HepG2 (cell line): Measurements from ENCODE around the gene ARHGAP10. TPM values are rescaled to one million over a fixed set of nuclear protein-coding genes. Genes with fewer than 3 reads are reported as not detected.

Experiments used
- ATAC-seq: fragments of 200-7000 bp; cut with Tn5 transposase; 3 replicates; pipeline ENCODE4 v1.9.1; 2020; ENCODE audit warnings: mild to moderate bottlenecking, moderate library complexity
- BruUV-seq: library from RNA; stranded (reverse); fragments of 400-500 nt; replicated peaks from 2 replicates; lab custom pipeline; 2021; lab: Mats Ljungman, UMichigan
- CTCF ChIA-PET: fragments of 300-600 bp; formaldehyde crosslinking; extraction: SDS; loops from one replicate; lab custom pipeline; 2021; ENCODE audit warnings: low total read pairs, inconsistent platforms, low intra/inter-chr PET ratio; lab: Yijun Ruan, JAX
- POLR2A ChIA-PET: fragments of 350-600 bp; sonication (Branson Sonifier 250); formaldehyde crosslinking; loops from one replicate; lab custom pipeline; 2020; ENCODE audit warnings: antibody characterized with exemption, inconsistent platforms; lab: Yijun Ruan, JAX
- DNase-seq: peaks from one replicate; pipeline ENCODE4 v3.0.0-alpha.2; 2015; ENCODE audit warnings: low spot score
- FAIRE-seq: peaks from 3 replicates; lab custom pipeline; 2011; peaks lifted over from hg19 to GRCh38; lab: Jason Lieb, UNC
- H2AFZ ChIP-seq: one replicate; pipeline ENCODE4 v1.6.1; 2011; ENCODE audit warnings: low read length, inconsistent platforms
- H3K27ac ChIP-seq: fragments of 300-600 bp; 3 replicates; pipeline ENCODE4 v1.8.0; 2011; ENCODE audit warnings: mixed run types, mild to moderate bottlenecking, mixed read lengths, low read length, inconsistent platforms; ENCODE audit not compliant: insufficient read depth; ENCODE audit errors: extremely low read length
- H3K27me3 ChIP-seq, 2 experiments: fragments of 200-600 bp in 1 of 2; 2 replicates in 1 of 2; 3 replicates in 1 of 2; pipeline versions ENCODE4 v1.6.0 to v1.8.0; 2011; ENCODE audit warnings: low read length in 2 of 2, mild to moderate bottlenecking in 2 of 2, moderate library complexity in 2 of 2, inconsistent platforms in 1 of 2; ENCODE audit not compliant: insufficient read depth in 2 of 2, control insufficient read depth in 1 of 2
- H3K36me3 ChIP-seq, 2 experiments: fragments of 200-600 bp in 1 of 2; replicated peaks in 1 of 2; 2 replicates in 1 of 2; 3 replicates in 1 of 2; pipeline versions ENCODE4 v1.5.1 to v1.8.0; 2011; ENCODE audit warnings: low read length in 2 of 2, inconsistent platforms in 1 of 2; ENCODE audit not compliant: insufficient read depth in 2 of 2, control insufficient read depth in 1 of 2
- H3K4me1 ChIP-seq: 2 replicates; pipeline ENCODE4 v1.5.1; 2012; ENCODE audit warnings: low read length, inconsistent platforms; ENCODE audit not compliant: insufficient read depth
- H3K4me2 ChIP-seq: 2 replicates; pipeline ENCODE4 v1.6.0; 2011; ENCODE audit warnings: low read depth, low read length, inconsistent platforms
- H3K4me3 ChIP-seq, 3 experiments: fragments of 200-600 bp in 1 of 3; sonication (generic), shearing (Covaris generic) in 1 of 3; replicated peaks in 1 of 3; 2 replicates each; pipeline ENCODE4 v1.5.1; 2011 to 2016; ENCODE audit warnings: low read length in 3 of 3, inconsistent platforms in 2 of 3, low read depth in 2 of 3, mild to moderate bottlenecking in 2 of 3, control low read depth in 1 of 3, mixed read lengths in 1 of 3; ENCODE audit not compliant: insufficient read depth in 1 of 3
- H3K79me2 ChIP-seq: one replicate; pipeline ENCODE4 v1.6.1; 2011; ENCODE audit warnings: low read length, inconsistent platforms; ENCODE audit not compliant: insufficient read depth
- H3K9ac ChIP-seq: 2 replicates; pipeline ENCODE4 v1.6.0; 2011; ENCODE audit warnings: mild to moderate bottlenecking, low read depth, low read length, inconsistent platforms; ENCODE audit not compliant: insufficient read depth
- H3K9me3 ChIP-seq: 2 replicates; pipeline ENCODE4 v1.5.1; 2012; ENCODE audit warnings: mild to moderate bottlenecking, low read length
- H4K20me1 ChIP-seq: 2 replicates; pipeline ENCODE4 v1.6.0; 2011; ENCODE audit warnings: inconsistent platforms, mild to moderate bottlenecking, low read length, moderate library complexity; ENCODE audit not compliant: insufficient read depth
- CHCHD3 ChIP-seq: sonication (generic); formaldehyde crosslinking; IDR thresholded peaks from 2 replicates; pipeline ENCODE4 v1.8.0; 2022; ENCODE audit warnings: mild to moderate bottlenecking, missing genetic modification reagents, moderate library complexity
- DNMT3B ChIP-seq: conservative IDR thresholded peaks from 2 replicates; pipeline ENCODE4 v1.6.1; 2016; ENCODE audit warnings: missing biosample characterization, control low read depth
- E2F1 ChIP-seq: sonication (generic); formaldehyde crosslinking; IDR thresholded peaks from 2 replicates; pipeline ENCODE4 v1.5.0; 2020; ENCODE audit warnings: missing genetic modification reagents
- GABPB1 ChIP-seq: IDR thresholded peaks from 2 replicates; pipeline ENCODE4 v1.6.1; 2016; ENCODE audit warnings: mild to moderate bottlenecking, missing genetic modification reagents, moderate library complexity, missing compliant biosample characterization
- KDM2A ChIP-seq: sonication (generic); formaldehyde crosslinking; IDR thresholded peaks from 2 replicates; pipeline ENCODE4 v1.4.0; 2020; ENCODE audit warnings: low read depth, missing genetic modification reagents, borderline replicate concordance
- NFIB ChIP-seq: sonication (generic); formaldehyde crosslinking; IDR thresholded peaks from 2 replicates; pipeline ENCODE4 v1.9.0; 2021; ENCODE audit warnings: missing genetic modification reagents, mild to moderate bottlenecking, borderline replicate concordance
- PAF1 ChIP-seq: IDR thresholded peaks from 2 replicates; pipeline ENCODE4 v1.6.1; 2016; ENCODE audit warnings: missing genetic modification reagents, missing compliant biosample characterization
- PLRG1 ChIP-seq: fragments of 450-650 bp; conservative IDR thresholded peaks from 2 replicates; pipeline ENCODE4 v1.6.1; 2016
- PRDM10 ChIP-seq: sonication (generic); formaldehyde crosslinking; IDR thresholded peaks from 2 replicates; pipeline ENCODE4 v1.4.0; 2020; ENCODE audit warnings: low read depth, missing genetic modification reagents
- RAD21 ChIP-seq: fragments of 450-650 bp; formaldehyde crosslinking; IDR thresholded peaks from 2 replicates; pipeline ENCODE4 v1.5.0; 2020; ENCODE audit warnings: mild to moderate bottlenecking
- SKI ChIP-seq: fragments of 450-650 bp; IDR thresholded peaks from one replicate; pipeline ENCODE4 v1.6.1; 2018; ENCODE audit warnings: mild to moderate bottlenecking; ENCODE audit not compliant: partially characterized antibody
- SKIL ChIP-seq: sonication (generic); formaldehyde crosslinking; IDR thresholded peaks from 2 replicates; pipeline ENCODE4 v1.8.0; 2022; ENCODE audit warnings: missing genetic modification reagents, mild to moderate bottlenecking, moderate library complexity, borderline replicate concordance
- SP140L ChIP-seq: sonication (generic); formaldehyde crosslinking; IDR thresholded peaks from 2 replicates; pipeline ENCODE4 v1.4.0; 2020; ENCODE audit warnings: missing genetic modification reagents, borderline replicate concordance
- ZNF224 ChIP-seq: sonication (generic); formaldehyde crosslinking; IDR thresholded peaks from 2 replicates; pipeline ENCODE4 v1.5.0; 2020; ENCODE audit warnings: mild to moderate bottlenecking, missing genetic modification reagents
- ZNF644 ChIP-seq: IDR thresholded peaks from 2 replicates; pipeline ENCODE4 v1.6.1; 2016; ENCODE audit warnings: low read depth
- WGBS: methylation state at CpG from one replicate; pipeline ENCODE4 v1.1.6; 2017; ENCODE audit warnings: low lambda C conversion rate; 5-methylcytosine and 5-hydroxymethylcytosine counted together
- in situ Hi-C: cut with HindIII; loops from 2 replicates; pipeline ENCODE4 v1.10.0; 2017; ENCODE audit warnings: low pct_unique_long_range_greater_than_20kb; ENCODE audit not compliant: extremely low pct_ligation_motif_present
- intact Hi-C: fragments of 100-400 bp; cut with micrococcal nuclease; formaldehyde crosslinking; loops from one replicate; pipeline ENCODE4 v1.10.0; 2022; ENCODE audit not compliant: unreplicated experiment
- polyA plus RNA-seq, 8 experiments: library from polyadenylated mRNA; depleted of rRNA in 3 of 8; stranded (reverse) in 7 of 8; unstranded in 1 of 8; fragments of >200 nt; fragmentation: Illumina TruSeq in 4 of 8; extraction: Trizol in 4 of 8; gene quantifications; 2 replicates each; pipeline versions ENCODE4 v1.2.1 to v1.2.3, GENCODE V29; 2011 to 2016; ENCODE audit warnings: low read depth in 4 of 8, missing spikeins in 1 of 8, mixed read lengths in 1 of 8; ENCODE audit not compliant: insufficient read depth in 1 of 8
- total RNA-seq, 5 experiments: library from RNA; depleted of rRNA; stranded (reverse); fragments of >200 nt; fragmentation: Illumina TruSeq; extraction: Trizol; gene quantifications; 2 replicates each; pipeline ENCODE4 v1.2.3, GENCODE V29; 2016; ENCODE audit warnings: low read depth in 1 of 5
- TF ChIP-seq, protein P1 (sequence below): sonication (generic); formaldehyde crosslinking; IDR thresholded peaks from 2 replicates; pipeline ENCODE4 v1.5.1; 2020; ENCODE audit warnings: mild to moderate bottlenecking, missing genetic modification reagents

ARHGAP10 gene
- total and polyA plus RNA-seq, 2 of the 13 experiments (the other 11 are each of a cell fraction or from before 2014, with no cell fraction given): 0.45 to 1.6 TPM

DNA sequence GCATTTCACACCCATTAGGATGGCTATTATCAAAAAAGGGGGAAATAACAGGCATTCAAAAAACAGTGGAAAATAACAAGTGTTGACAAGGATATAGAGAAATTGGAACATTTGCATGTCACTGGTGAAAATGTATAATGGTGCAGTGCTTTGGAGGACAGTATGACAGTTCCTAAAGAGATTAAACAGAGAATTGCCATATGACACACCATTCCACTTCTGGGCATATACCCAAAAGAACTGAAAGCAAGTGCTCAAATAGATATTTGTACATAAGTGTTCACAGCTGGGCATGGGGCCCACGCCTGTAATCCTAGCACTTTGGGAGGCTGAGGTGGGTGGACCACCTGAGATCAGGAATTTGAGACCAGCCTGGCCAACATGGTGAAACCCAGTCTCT, 362.3 kb downstream of the ARHGAP10 start:
- Histone ChIP-seq H3K4me2 (no peak overlapping the region), H2AFZ (no peak overlapping the region), H3K9ac (no peak overlapping the region), H3K9me3 (no peaks in the 10 kb centered on the region), H3K27ac (no peak overlapping the region), H3K36me3 (no peaks in the 10 kb centered on the region), H3K79me2 (no peaks in the 10 kb centered on the region), H3K27me3 (no peaks in the 10 kb centered on the region), H4K20me1 (no peaks in the 10 kb centered on the region), H3K4me3 (no peak overlapping the region), H3K4me1 (no peaks in the 10 kb centered on the region)
- FAIRE-seq: no peak
- 67% methylated on average over 1 of the region's 1 CpG for WGBS
- no peak for DNase-seq
- no TSS peak for BruUV-seq
- ChIA-PET POLR2A (no interaction called here), CTCF (no interaction called here)
- intact Hi-C loops (no loop called here), in situ Hi-C loops (no loop called here)
- no peak for ATAC-seq
- TF ChIP-seq GABPB1 (no peak), SKI (no peak), DNMT3B (CRISPR knock-in tag) (no peak), PAF1 (CRISPR knock-in tag) (no peak), SP140L (CRISPR knock-in tag) (no peak), RAD21 (no peak), ZNF644 (CRISPR knock-in tag) (no peak), NFIB (CRISPR knock-in tag) (no peak), PRDM10 (no peak), E2F1 (no peak), CHCHD3 (CRISPR knock-in tag) (no peak), PLRG1 (no peak), KDM2A (CRISPR knock-in tag) (no peak), ZNF224 (CRISPR knock-in tag) (no peak), SKIL (CRISPR knock-in tag) (no peak)
- TF ChIP-seq, protein P1, sequence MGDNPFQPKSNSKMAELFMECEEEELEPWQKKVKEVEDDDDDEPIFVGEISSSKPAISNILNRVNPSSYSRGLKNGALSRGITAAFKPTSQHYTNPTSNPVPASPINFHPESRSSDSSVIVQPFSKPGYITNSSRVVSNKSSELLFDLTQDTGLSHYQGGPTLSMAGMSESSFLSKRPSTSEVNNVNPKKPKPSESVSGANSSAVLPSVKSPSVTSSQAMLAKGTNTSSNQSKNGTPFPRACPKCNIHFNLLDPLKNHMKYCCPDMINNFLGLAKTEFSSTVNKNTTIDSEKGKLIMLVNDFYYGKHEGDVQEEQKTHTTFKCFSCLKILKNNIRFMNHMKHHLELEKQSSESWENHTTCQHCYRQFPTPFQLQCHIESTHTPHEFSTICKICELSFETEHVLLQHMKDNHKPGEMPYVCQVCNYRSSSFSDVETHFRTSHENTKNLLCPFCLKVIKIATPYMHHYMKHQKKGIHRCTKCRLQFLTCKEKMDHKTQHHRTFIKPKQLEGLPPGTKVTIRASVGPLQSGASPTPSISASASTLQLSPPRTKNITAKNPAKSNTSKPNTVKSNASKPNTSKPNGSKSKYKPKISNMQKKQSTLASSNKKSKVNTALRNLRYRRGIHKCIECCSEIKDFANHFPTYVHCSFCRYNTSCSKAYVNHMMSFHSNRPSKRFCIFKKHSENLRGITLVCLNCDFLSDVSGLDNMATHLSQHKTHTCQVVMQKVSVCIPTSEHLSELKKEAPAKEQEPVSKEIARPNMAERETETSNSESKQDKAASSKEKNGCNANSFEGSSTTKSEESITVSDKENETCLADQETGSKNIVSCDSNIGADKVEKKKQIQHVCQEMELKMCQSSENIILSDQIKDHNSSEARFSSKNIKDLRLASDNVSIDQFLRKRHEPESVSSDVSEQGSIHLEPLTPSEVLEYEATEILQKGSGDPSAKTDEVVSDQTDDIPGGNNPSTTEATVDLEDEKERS (CRISPR knock-in tag): no peak
